Measurements from ENCODE around the gene MSLN.

The MSLN gene

GRCh38 chr16:794091-794822, 33.7 kb downstream of the MSLN start:
- Mint-ChIP-seq H3K9me3 (ENCODE audit: low read depth) (no peaks in the 10 kb centered on the region), H3K4me3 (no peak overlapping the region), H3K27me3 (no peaks in the 10 kb centered on the region), H3K27ac (no peak overlapping the region), H3K4me1 (ENCODE audit: low read depth) (no peaks in the 10 kb centered on the region), H3K36me3 (no peaks in the 10 kb centered on the region)

- Mint-ChIP-seq H3K27ac (no peak overlapping the region), H3K9me3 (ENCODE audit: low read depth) (no peaks in the 10 kb centered on the region), H3K4me3 (no peak overlapping the region), H3K36me3 (no peaks in the 10 kb centered on the region), H3K27me3 (no peaks in the 10 kb centered on the region), H3K4me1 (ENCODE audit: low read depth) (no peaks in the 10 kb centered on the region)
Observed at GRCh38 chr16:794853-795466, 34.4 kb downstream of the MSLN start.

- Mint-ChIP-seq H3K4me3 (no peak overlapping the region), H3K27me3 (no peaks in the 10 kb centered on the region), H3K27ac (no peak overlapping the region), H3K36me3 (no peaks in the 10 kb centered on the region), H3K4me1 (ENCODE audit: low read depth) (no peaks in the 10 kb centered on the region), H3K9me3 (ENCODE audit: low read depth) (no peaks in the 10 kb centered on the region)
Observed at GRCh38 chr16:795580-796229, 35.2 kb downstream of the MSLN start.

GRCh38 chr16:796296-797119, 36.0 kb downstream of the MSLN start:
- H3K27me3 Mint-ChIP-seq: no peaks in the 10 kb centered on the region

GRCh38 chr16:797120-797420, 36.5 kb downstream of the MSLN start:
- H3K27ac Mint-ChIP-seq: no peak overlapping the region
- no peak overlapping the region for H3K4me3 Mint-ChIP-seq
- no peaks in the 10 kb centered on the region for H3K27me3 Mint-ChIP-seq
- no peaks in the 10 kb centered on the region for H3K9me3 Mint-ChIP-seq (ENCODE audit: low read depth)
- H3K4me1 Mint-ChIP-seq (ENCODE audit: low read depth): no peaks in the 10 kb centered on the region
- H3K36me3 Mint-ChIP-seq: no peaks in the 10 kb centered on the region

More at GRCh38 chr16:796296-797119, 36.0 kb downstream of the MSLN start:
- H3K27ac Mint-ChIP-seq: no peak overlapping the region
- H3K4me3 Mint-ChIP-seq: no peak overlapping the region
- H3K36me3 Mint-ChIP-seq: no peaks in the 10 kb centered on the region
- H3K4me1 Mint-ChIP-seq (ENCODE audit: low read depth): no peaks in the 10 kb centered on the region
- no peaks in the 10 kb centered on the region for H3K9me3 Mint-ChIP-seq (ENCODE audit: low read depth)

GRCh38 chr16:797686-798085, 37.2 kb downstream of the MSLN start:
- Mint-ChIP-seq H3K4me3 (no peak overlapping the region), H3K27ac (no peak overlapping the region), H3K4me1 (ENCODE audit: low read depth) (no peaks in the 10 kb centered on the region), H3K36me3 (no peaks in the 10 kb centered on the region), H3K27me3 (no peaks in the 10 kb centered on the region), H3K9me3 (ENCODE audit: low read depth) (no peaks in the 10 kb centered on the region)

GRCh38 chr16:798666-799065, 38.1 kb downstream of the MSLN start:
- H3K4me1 Mint-ChIP-seq (ENCODE audit: low read depth): no peaks in the 10 kb centered on the region
- no peaks in the 10 kb centered on the region for H3K9me3 Mint-ChIP-seq (ENCODE audit: low read depth)
- H3K36me3 Mint-ChIP-seq: no peaks in the 10 kb centered on the region
- H3K4me3 Mint-ChIP-seq: no peak overlapping the region
- no peaks in the 10 kb centered on the region for H3K27me3 Mint-ChIP-seq
- no peak overlapping the region for H3K27ac Mint-ChIP-seq

GRCh38 chr16:799111-799947, 38.8 kb downstream of the MSLN start:
- H3K4me3 Mint-ChIP-seq: no peak overlapping the region
- no peak overlapping the region for H3K27ac Mint-ChIP-seq
- H3K27me3 Mint-ChIP-seq: no peaks in the 10 kb centered on the region
- no peaks in the 10 kb centered on the region for H3K36me3 Mint-ChIP-seq
- H3K9me3 Mint-ChIP-seq (ENCODE audit: low read depth): no peaks in the 10 kb centered on the region
- no peaks in the 10 kb centered on the region for H3K4me1 Mint-ChIP-seq (ENCODE audit: low read depth)

- Mint-ChIP-seq H3K27me3 (no peaks in the 10 kb centered on the region), H3K4me3 (no peak within 1 kb of the TSS), H3K27ac (no peak within 1 kb of the TSS), H3K4me1 (ENCODE audit: low read depth) (no peaks in the 10 kb centered on the region), H3K9me3 (ENCODE audit: low read depth) (no peaks in the 10 kb centered on the region), H3K36me3 (no peaks in the 10 kb centered on the region)
Observed at GRCh38 chr16:799948-800833, 39.7 kb downstream of the MSLN start, which contains the start of gene GNG13. GNG13 (minus strand) TSS chr16:800734; CDS start chr16:799077, 1,657 bp downstream.

GRCh38 chr16:800834-801511, 40.4 kb downstream of the MSLN start:
- Mint-ChIP-seq H3K36me3 (no peaks in the 10 kb centered on the region), H3K27ac (no peak overlapping the region), H3K4me3 (no peak overlapping the region), H3K4me1 (ENCODE audit: low read depth) (no peaks in the 10 kb centered on the region), H3K9me3 (ENCODE audit: low read depth) (no peaks in the 10 kb centered on the region), H3K27me3 (no peaks in the 10 kb centered on the region)

GRCh38 chr16:801584-802363, 41.2 kb downstream of the MSLN start:
- no peaks in the 10 kb centered on the region for H3K9me3 Mint-ChIP-seq (ENCODE audit: low read depth)
- H3K4me1 Mint-ChIP-seq (ENCODE audit: low read depth): no peaks in the 10 kb centered on the region
- no peaks in the 10 kb centered on the region for H3K36me3 Mint-ChIP-seq
- H3K27ac Mint-ChIP-seq: no peak overlapping the region
- no peak overlapping the region for H3K4me3 Mint-ChIP-seq
- H3K27me3 Mint-ChIP-seq: no peaks in the 10 kb centered on the region

- Mint-ChIP-seq H3K4me3 (no peak overlapping the region), H3K36me3 (no peaks in the 10 kb centered on the region), H3K27me3 (no peaks in the 10 kb centered on the region), H3K27ac (no peak overlapping the region), H3K4me1 (ENCODE audit: low read depth) (no peaks in the 10 kb centered on the region), H3K9me3 (ENCODE audit: low read depth) (no peaks in the 10 kb centered on the region)
Observed at GRCh38 chr16:802461-802860, 41.9 kb downstream of the MSLN start.

All from activated naive CD8-positive, alpha-beta T cell (primary cell).